GM12878 (cell line): ENCODE measurements around the gene BRINP2.

Experiments used
- EZH2 ChIP-seq: IDR thresholded peaks from 2 replicates; pipeline ENCODE4 v1.6.1; 2012; ENCODE audit warnings: low read depth, mild to moderate bottlenecking, control low read depth, inconsistent platforms, low read length, borderline replicate concordance; ENCODE audit not compliant: control insufficient read depth
- POLR2AphosphoS5 ChIP-seq: IDR thresholded peaks from 2 replicates; pipeline ENCODE4 v1.6.1; 2011; ENCODE audit warnings: mild to moderate bottlenecking, low read length, inconsistent platforms
- SUPT20H ChIP-seq: IDR thresholded peaks from 2 replicates; pipeline ENCODE4 v1.6.1; 2011; ENCODE audit warnings: low read depth, mild to moderate bottlenecking, low read length, moderate library complexity, borderline replicate concordance; ENCODE audit not compliant: control insufficient read depth

DNA sequence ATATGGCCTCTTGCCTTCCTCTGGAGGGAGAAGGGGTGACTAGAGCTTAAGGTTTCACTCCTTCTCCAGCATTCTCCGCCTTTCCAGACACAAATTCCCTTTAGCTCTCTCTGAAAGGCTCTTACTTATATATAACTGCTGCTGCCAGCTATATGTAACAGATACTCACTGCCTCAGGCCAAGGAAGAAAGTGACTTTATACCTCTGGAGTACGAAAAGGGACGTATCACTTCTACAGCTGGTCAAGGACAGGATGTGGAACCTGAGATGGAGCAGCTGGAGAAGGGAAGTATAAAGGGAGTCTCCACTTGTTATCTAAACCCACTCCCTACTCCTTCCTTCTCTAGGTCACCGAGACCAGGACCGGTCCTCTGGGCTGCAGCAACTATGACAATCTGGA lies 102.4 kb downstream of the BRINP2 start:
- TF ChIP-seq SUPT20H (no peak), POLR2AphosphoS5 (no peak), EZH2 (no peak)
